K562 (cell line): ENCODE results near the gene HDGFL2. TPM values are rescaled to one million over a fixed set of nuclear protein-coding genes. Genes with fewer than 3 reads are reported as not detected.

Experiments used
- BCOR ChIP-seq: fragments of 450-650 bp; IDR thresholded peaks from 2 replicates; pipeline ENCODE4 v1.6.1; 2016
- CTBP1 ChIP-seq: fragments of 450-650 bp; IDR thresholded peaks from 2 replicates; pipeline ENCODE4 v1.6.1; 2016; ENCODE audit warnings: borderline replicate concordance
- HCFC1 ChIP-seq: IDR thresholded peaks from 2 replicates; pipeline ENCODE4 v1.6.1; 2012; ENCODE audit warnings: low read depth, low read length, improper control_type of control experiment
- HDGF ChIP-seq: fragments of 450-650 bp; IDR thresholded peaks from 2 replicates; pipeline ENCODE4 v1.6.1; 2016
- HMG20B ChIP-seq: fragments of 250-450 bp; sonication (Bioruptor Pico); IDR thresholded peaks from 2 replicates; pipeline ENCODE4 v1.5.0; 2021; ENCODE audit warnings: mild to moderate bottlenecking
- HOXB6 ChIP-seq: fragments of 250-450 bp; sonication (Bioruptor Pico); IDR thresholded peaks from 2 replicates; pipeline ENCODE4 v1.5.1; 2022; ENCODE audit warnings: mild to moderate bottlenecking, borderline replicate concordance
- KDM4B ChIP-seq, 2 experiments: fragments of 450-650 bp in 1 of 2; sonication (generic) in 1 of 2; IDR thresholded peaks; 2 replicates each; pipeline ENCODE4 v1.6.1; 2016 to 2017; ENCODE audit warnings: borderline replicate concordance in 2 of 2, antibody characterized with exemption in 1 of 2, low read depth in 1 of 2, mild to moderate bottlenecking in 1 of 2
- MTA3 ChIP-seq: fragments of 450-650 bp; formaldehyde crosslinking; IDR thresholded peaks from 2 replicates; pipeline ENCODE4 v1.6.1; 2017; ENCODE audit warnings: mild to moderate bottlenecking, borderline replicate concordance
- MYC ChIP-seq, 2 experiments: fragments of 250-450 bp in 1 of 2; sonication (Bioruptor Pico) in 1 of 2; IDR thresholded peaks; 2 replicates each; pipeline versions ENCODE4 v1.5.1 to v1.6.1; 2012 to 2021; ENCODE audit warnings: low read depth in 2 of 2, borderline replicate concordance in 1 of 2, improper control_type of control experiment in 1 of 2, low read length in 1 of 2, mild to moderate bottlenecking in 1 of 2, moderate library complexity in 1 of 2
- NR2C1 ChIP-seq, 2 experiments: fragments of 450-650 bp; IDR thresholded peaks; 2 replicates each; pipeline ENCODE4 v1.6.1; 2017; ENCODE audit warnings: mild to moderate bottlenecking in 2 of 2, antibody characterized with exemption in 1 of 2, inconsistent platforms in 1 of 2, missing compliant biosample characterization in 1 of 2, missing genetic modification characterization in 1 of 2
- NR2C2 ChIP-seq, 2 experiments: fragments of 200-800 bp in 1 of 2; sonication (Bioruptor generic) in 1 of 2; sonication (generic) in 1 of 2; formaldehyde crosslinking in 1 of 2; IDR thresholded peaks; 2 replicates each; pipeline versions ENCODE4 v1.6.1 to v1.8.0; 2016 to 2022; ENCODE audit warnings: mild to moderate bottlenecking in 1 of 2, missing compliant biosample characterization in 1 of 2, missing genetic modification characterization in 1 of 2, missing genetic modification reagents in 1 of 2
- ZNF592 ChIP-seq: fragments of 450-650 bp; IDR thresholded peaks from 2 replicates; pipeline ENCODE4 v1.6.1; 2017; ENCODE audit warnings: antibody characterized with exemption, mild to moderate bottlenecking
- polyA plus RNA-seq, 8 experiments: library from polyadenylated mRNA; depleted of rRNA in 4 of 8; stranded (reverse) in 5 of 8; unstranded in 3 of 8; fragments of >200 nt; fragmentation: Nextera tagmentation in 2 of 8; fragmentation: Illumina TruSeq in 1 of 8; extraction: Ambion mirVana in 2 of 8; extraction: Trizol in 1 of 8; gene quantifications; 2 replicates each; pipeline versions ENCODE4 v1.2.1 to v1.2.3, GENCODE V29; 2011 to 2014; ENCODE audit warnings: inconsistent platforms in 1 of 8, missing spikeins in 1 of 8
- total RNA-seq, 7 experiments: library from RNA; depleted of rRNA in 6 of 7; stranded (reverse); fragments of >200 nt in 6 of 7; fragmentation: Illumina TruSeq in 2 of 7; extraction: Trizol in 2 of 7; gene quantifications; 2 replicates each; pipeline versions ENCODE4 v1.2.1 to v1.2.3, GENCODE V29; 2011 to 2021; ENCODE audit warnings: low replicate concordance in 1 of 7
- TF ChIP-seq, protein P1 (sequence below): sonication (generic); formaldehyde crosslinking; IDR thresholded peaks from 2 replicates; pipeline ENCODE4 v1.8.0; 2022; ENCODE audit warnings: missing genetic modification reagents, mild to moderate bottlenecking, moderate library complexity, borderline replicate concordance

Gene HDGFL2
- total and polyA plus RNA-seq, 9 of the 15 experiments (the other 6 are each of a cell fraction or from before 2014, with no cell fraction given): 0.13 to 61.7 (median 16.0) TPM

DNA sequence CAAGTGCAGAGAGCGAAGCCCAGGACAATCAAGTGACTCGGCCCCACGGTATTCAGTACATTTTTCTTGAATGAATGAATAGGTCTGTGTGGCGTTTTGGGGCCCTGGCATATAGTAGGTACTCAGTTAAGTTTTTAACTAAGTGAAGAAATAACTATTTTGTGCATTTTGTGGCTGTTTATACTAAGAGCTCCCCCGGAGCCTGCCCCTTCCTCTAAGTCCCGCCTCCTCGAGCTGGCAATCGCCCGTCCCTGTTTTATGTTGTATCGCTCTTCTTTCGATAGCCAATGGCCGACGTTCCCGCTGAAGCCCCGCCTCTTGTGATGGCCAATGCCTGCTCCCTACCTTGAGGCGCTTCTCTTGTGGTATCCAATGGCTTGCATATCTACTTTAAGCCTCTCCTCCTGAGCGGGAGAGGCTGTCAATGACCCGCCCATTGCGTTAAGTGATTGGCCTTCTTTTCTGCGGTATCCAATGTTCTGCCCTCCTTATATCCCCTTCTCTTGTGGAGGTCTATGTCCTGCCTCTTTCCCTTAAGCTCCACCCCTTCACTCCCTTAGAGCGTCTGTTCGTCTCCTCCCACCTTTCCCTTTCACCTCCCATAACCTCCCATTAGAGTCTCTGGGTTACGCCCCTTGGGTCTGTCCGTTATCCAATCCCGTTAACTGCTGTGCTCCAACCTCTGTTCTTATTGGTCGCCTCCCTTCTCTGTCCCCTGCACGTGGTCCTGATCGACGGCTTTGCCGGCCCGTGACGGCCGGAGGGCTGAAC lies 509 bp upstream of the HDGFL2 start (continued):
- peak; percentile 59; the same call in 1 of the 2 replicates for TF ChIP-seq MTA3
- TF ChIP-seq ZNF592: no peak; the same call in 1 of the 2 replicates
- peak; percentile 37 for TF ChIP-seq HCFC1
- TF ChIP-seq HOXB6 (CRISPR knock-in tag): no peak
- no peak for TF ChIP-seq CTBP1
- TF ChIP-seq MYC (IDR thresholded peaks at IDR 0.05; ENCODE audit: low read depth, low read length): peak; percentile 42; the same call in 1 of the 2 replicates
- no peak for TF ChIP-seq MYC (CRISPR knock-in tag; IDR thresholded peaks at IDR 0.05; ENCODE audit: borderline replicate concordance, low read depth)
- no peak for TF ChIP-seq BCOR
- peak; percentile 99 for TF ChIP-seq HDGF
- TF ChIP-seq HMG20B: no peak
- TF ChIP-seq NR2C2 (CRISPR knock-in tag; IDR thresholded peaks at IDR 0.05): no peak
- TF ChIP-seq NR2C2 (tag; IDR thresholded peaks at IDR 0.05): peak; percentile 96
- TF ChIP-seq KDM4B (IDR thresholded peaks at IDR 0.05; ENCODE audit: borderline replicate concordance in 2 of 2, low read depth in 1 of 2): 0 out of 4 replicates have a peak, but pooled peaks of 1 of the 2 experiments have one; percentile 28
- TF ChIP-seq, protein P1, sequence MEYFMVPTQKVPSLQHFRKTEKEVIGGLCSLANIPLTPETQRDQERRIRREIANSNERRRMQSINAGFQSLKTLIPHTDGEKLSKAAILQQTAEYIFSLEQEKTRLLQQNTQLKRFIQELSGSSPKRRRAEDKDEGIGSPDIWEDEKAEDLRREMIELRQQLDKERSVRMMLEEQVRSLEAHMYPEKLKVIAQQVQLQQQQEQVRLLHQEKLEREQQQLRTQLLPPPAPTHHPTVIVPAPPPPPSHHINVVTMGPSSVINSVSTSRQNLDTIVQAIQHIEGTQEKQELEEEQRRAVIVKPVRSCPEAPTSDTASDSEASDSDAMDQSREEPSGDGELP (CRISPR knock-in tag): peak; percentile 43; the same call in 1 of the 2 replicates
- peak; percentile 85 for TF ChIP-seq NR2C1 (IDR thresholded peaks at IDR 0.05)
- peak; percentile 79 for TF ChIP-seq NR2C1 (tag; IDR thresholded peaks at IDR 0.05)
